Effector memory CD4-positive, alpha-beta T cell (primary cell): ENCODE measurements around the gene DIP2C.

Source experiments
- DNase-seq, 3 donors: peaks; one replicate each; pipeline ENCODE4 v3.0.0-alpha.2; 2020
- H3K27ac ChIP-seq: 2 replicates; pipeline ENCODE4 v1.7.0; 2013; ENCODE audit warnings: mild to moderate bottlenecking, low read length, moderate library complexity; ENCODE audit not compliant: insufficient read depth, poor library complexity, severe bottlenecking
- H3K27me3 ChIP-seq: replicated peaks from 2 replicates; pipeline ENCODE4 v1.7.0; 2013; ENCODE audit warnings: mild to moderate bottlenecking, low read length; ENCODE audit not compliant: insufficient read depth, control insufficient read depth, poor library complexity, severe bottlenecking
- H3K36me3 ChIP-seq: 2 replicates; pipeline ENCODE4 v1.7.0; 2013; ENCODE audit warnings: mild to moderate bottlenecking, low read length, moderate library complexity; ENCODE audit not compliant: control insufficient read depth, insufficient read depth
- H3K4me1 ChIP-seq: 2 replicates; pipeline ENCODE4 v1.7.0; 2013; ENCODE audit warnings: low read length, mild to moderate bottlenecking; ENCODE audit not compliant: control insufficient read depth, insufficient read depth, poor library complexity, severe bottlenecking
- H3K4me3 ChIP-seq: 2 replicates; pipeline ENCODE4 v1.7.0; 2013; ENCODE audit warnings: low read length, low read depth, mild to moderate bottlenecking; ENCODE audit not compliant: insufficient read depth, poor library complexity, severe bottlenecking
- H3K9me3 ChIP-seq: 2 replicates; pipeline ENCODE4 v1.7.0; 2013; ENCODE audit warnings: mild to moderate bottlenecking, low read length, moderate library complexity; ENCODE audit not compliant: control insufficient read depth

Gene DIP2C

DNA sequence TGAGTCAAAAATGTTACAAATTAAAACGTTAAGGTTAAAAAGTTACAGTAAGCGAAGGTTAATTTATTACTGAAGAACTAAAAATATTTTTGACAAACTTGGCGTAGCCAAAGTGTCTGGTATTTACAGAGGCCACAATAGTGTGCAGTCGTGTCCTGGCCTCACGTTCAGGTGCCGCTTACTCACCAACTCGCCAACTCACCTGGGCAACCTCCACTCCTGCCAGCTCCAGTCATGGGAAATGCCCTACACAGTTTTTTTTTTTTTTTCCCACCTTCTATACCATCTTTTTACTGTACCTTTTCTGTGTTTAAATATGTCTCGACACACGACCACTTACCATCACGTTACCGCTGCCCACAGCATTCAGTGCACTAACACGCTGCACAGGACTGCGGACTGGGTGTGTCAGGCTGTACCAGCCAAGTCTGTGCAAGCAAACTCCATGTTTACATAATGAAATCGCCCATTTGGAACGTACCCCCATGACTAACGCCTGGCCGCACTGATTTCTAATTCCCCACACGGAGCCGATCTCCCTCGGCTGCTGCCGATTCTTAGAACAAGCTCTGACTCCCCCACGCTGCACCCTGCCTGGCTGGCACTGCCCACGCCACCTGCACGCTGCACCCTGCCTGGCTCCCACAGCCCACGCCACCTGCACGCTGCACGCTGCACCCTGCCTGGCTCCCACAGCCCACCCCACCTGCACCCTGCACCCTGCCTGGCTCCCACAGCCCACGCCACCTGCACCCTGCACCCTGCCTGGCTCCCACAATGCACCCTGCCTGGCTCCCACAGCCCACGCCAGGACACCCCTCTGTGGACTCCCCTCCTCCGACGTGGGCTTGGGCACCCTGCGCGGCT lies 351.1 kb downstream of the DIP2C start:
- H3K27me3 ChIP-seq, result no peaks in the 10 kb centered on the region
- H3K27ac ChIP-seq, result no peak overlapping the region
- H3K4me1 ChIP-seq, result peaks cover 2% of the 10 kb centered on the region
- H3K9me3 ChIP-seq, result no peaks in the 10 kb centered on the region
- no peak for DNase-seq
- H3K36me3 ChIP-seq, result no peaks in the 10 kb centered on the region
- H3K4me3 ChIP-seq, result no peak overlapping the region

DNA sequence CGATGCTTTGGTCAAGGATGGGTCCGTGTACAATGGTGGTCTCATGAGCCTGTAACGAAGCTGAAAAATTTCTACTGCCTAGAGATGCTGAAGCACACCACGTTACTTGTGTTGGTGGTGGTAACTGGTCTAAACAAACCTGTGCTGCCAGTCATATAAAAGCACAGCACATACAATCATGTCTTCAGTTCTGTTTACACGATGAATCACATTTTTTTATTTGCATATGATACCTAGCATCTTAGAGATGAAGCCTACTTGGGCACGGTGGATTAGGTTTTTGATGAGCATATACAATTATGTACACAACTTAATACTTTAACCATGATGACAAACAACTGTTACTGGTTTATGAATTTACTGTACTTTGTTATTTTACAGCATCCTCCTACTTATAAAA lies 353.2 kb downstream of the DIP2C start:
- no peak for DNase-seq

DNA sequence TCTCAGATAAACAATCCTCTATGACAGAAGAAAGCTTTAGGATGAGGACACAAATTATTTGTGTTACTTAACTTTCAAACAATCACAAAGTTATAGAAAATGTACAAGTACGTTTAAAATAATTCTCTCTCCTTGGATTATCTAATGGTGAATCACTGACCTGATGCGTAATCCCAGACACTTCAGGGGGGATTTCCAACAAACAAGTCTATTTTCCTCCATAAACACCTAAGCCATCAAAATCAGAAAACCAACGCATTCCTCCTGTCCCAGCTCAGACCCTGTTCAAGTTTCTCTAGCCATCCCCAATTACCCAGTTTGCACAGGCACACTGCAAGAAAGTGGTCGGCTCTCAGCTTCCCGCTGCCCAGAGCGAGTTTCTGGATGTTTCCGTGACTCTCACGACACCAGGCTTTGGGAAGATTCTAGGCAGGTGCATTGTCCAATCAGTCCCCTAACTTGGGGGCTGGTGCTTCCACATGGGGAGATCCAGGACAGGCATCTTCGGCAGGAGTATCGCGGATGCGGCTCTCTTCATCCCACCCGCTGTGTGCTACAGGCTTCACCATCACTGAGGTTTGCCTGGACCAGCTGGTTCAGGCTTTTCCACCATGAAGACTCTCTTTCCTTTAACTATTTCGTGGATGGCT lies 354.2 kb downstream of the DIP2C start:
- H3K4me1 ChIP-seq, result peaks cover 9% of the 10 kb centered on the region
- no peak overlapping the region for H3K4me3 ChIP-seq
- H3K27ac ChIP-seq, result no peak overlapping the region
- H3K9me3 ChIP-seq, result no peaks in the 10 kb centered on the region
- H3K27me3 ChIP-seq, result no peaks in the 10 kb centered on the region
- no peaks in the 10 kb centered on the region for H3K36me3 ChIP-seq
- DNase-seq, result no peak

More for the DNA sequence above, 353.2 kb downstream of the DIP2C start:
- H3K9me3 ChIP-seq, result no peaks in the 10 kb centered on the region
- no peak overlapping the region for H3K27ac ChIP-seq
- no peaks in the 10 kb centered on the region for H3K27me3 ChIP-seq
- peaks cover 9% of the 10 kb centered on the region for H3K4me1 ChIP-seq
- H3K36me3 ChIP-seq, result no peaks in the 10 kb centered on the region
- no peak overlapping the region for H3K4me3 ChIP-seq

DNA sequence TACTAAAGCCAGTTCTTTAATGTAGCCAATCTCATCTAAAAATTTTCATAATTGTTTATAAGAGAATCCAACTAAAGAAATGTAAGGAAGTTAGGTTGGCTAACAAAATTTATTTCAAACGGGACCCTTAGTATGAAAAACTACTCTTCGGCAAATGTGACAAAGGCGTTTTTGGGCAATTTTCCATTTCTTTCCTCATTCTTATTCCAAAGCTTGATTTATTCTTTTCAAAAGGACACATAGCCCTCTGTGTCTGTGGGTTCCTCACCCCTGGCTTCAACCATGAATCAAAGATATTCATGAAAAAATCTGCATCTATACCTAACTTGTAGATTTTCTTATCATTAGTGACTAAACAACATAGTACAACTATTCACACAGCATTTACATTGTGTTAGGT lies 358.3 kb downstream of the DIP2C start:
- Histone ChIP-seq H3K4me1 (peaks cover 9% of the 10 kb centered on the region), H3K9me3 (no peaks in the 10 kb centered on the region), H3K36me3 (peaks cover 6% of the 10 kb centered on the region), H3K27ac (no peak overlapping the region), H3K27me3 (no peaks in the 10 kb centered on the region), H3K4me3 (no peak overlapping the region)
- no peak for DNase-seq

DNA sequence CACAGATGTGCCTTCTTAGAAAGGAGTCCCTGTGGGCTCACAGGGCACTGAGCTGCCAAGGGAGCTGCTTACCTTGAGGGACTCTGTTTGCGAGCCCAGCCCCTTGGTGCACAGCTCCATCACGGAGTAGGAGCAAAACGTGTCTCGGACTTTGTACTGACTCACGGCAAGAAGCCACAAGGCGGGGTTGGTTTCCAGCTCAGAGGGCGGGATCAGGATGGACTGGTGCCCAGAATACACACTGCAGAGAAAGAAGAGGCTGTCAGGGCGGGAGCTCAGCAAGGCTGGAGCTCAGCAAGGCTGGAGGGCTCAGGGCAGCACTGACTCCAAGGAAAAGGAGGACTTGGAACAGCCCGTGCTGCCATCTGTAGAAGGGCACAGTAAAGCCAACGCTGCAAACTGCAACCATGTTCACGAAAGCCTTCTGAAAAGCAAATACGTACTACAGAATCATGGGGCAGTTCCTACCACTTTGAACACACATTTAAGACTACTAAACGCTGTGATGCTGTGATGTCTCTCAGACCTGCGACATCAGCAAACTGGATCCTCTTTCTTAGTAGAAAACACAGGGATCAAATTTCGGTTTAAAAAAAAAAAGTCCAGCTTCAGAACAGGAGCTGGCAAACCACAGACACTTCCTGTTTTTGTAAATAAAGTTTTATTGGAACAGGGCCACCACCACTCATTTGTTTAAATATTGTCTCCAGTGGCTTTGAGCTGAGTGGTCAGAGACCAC lies 359.9 kb downstream of the DIP2C start:
- no peaks in the 10 kb centered on the region for H3K9me3 ChIP-seq
- no peaks in the 10 kb centered on the region for H3K27me3 ChIP-seq
- peak overlapping the region; percentile 11 for H3K27ac ChIP-seq
- DNase-seq, result no peak
- H3K4me1 ChIP-seq, result peaks cover 9% of the 10 kb centered on the region
- peaks cover 7% of the 10 kb centered on the region for H3K36me3 ChIP-seq
- H3K4me3 ChIP-seq, result peak overlapping the region; percentile 26

DNA sequence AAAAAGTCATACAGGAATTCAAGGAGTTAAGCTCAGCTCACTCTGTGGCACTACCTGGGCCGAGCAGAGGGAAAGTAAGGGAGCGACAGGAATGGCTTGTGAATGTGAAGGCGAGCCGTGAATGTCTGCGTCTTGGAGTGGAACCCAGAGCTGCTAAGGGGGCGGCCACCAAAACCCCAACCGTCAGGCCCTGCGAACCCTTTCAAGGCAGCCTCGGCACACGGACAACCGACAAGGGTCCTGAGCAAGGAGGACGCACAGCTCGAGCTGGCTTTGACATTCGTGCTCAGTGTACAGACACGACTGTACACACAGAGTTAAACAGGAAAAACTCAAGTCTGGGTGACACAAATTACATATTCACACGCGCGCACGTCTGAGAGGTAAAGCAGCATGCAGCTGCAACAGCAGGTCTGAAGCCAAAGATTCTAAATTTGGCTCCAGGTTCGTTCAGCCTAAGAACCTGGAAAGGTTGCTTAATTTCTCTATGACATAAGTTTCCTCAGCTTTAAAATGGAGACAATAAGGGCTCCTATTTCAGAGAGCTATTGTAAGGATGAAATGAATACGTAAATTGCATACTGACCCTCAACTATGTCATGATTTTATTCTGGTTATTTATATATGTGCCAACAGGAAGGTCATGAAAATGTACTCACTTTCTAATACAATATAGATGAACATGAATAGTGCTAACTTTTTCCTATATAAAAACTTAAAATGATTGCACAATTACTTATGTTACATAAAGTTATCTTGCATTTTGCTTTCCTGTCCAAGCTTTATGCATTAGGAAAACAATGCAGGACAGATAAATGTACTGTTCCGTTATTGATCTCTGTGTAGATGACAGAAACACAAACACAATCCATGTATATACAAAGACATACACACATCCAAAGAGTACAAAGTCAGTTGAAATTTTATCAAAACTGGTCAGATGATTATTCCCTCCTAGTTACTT lies 361.3 kb downstream of the DIP2C start:
- H3K36me3 ChIP-seq, result peaks cover 7% of the 10 kb centered on the region

DNA sequence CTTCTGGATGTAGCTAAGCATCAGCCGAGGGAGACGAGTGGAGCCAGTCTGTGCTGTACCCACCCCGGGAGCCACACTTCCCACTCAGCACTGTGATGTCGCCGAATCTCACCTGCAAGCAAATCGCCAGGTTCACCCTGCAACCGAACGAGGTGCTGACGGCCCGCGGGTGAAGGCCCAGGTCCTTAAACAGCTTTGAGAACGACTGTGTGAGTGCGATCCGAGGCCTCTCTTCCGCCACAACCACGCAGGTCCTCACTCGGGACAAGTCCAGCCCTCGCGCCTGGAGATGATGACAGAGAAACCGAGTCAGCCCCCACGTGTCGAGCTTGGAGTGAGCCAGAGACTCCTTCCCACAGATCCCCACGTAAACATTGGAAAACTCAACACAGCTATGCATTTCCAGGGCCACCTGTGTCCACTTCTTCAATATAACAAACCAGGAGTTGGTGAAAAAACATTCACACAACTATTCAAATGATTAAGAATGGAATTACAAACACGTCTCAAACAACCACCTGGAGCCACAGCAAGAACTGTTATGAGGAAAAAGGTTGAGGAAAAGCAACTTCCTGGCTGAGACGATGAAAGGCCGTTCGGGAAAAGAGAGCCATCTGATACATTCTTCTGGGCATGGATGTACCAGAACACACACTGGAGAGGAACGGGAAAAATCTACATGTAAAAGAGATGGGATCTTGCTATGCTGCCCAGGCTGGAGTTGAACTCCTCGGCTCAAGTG lies 362.4 kb downstream of the DIP2C start:
- no peak overlapping the region for H3K27ac ChIP-seq
- no peak for DNase-seq

More for the DNA sequence above, 361.3 kb downstream of the DIP2C start:
- Histone ChIP-seq H3K27me3 (no peaks in the 10 kb centered on the region), H3K4me1 (peaks cover 9% of the 10 kb centered on the region), H3K9me3 (no peaks in the 10 kb centered on the region), H3K27ac (no peak overlapping the region), H3K4me3 (no peak overlapping the region)
- no peak for DNase-seq

DNA sequence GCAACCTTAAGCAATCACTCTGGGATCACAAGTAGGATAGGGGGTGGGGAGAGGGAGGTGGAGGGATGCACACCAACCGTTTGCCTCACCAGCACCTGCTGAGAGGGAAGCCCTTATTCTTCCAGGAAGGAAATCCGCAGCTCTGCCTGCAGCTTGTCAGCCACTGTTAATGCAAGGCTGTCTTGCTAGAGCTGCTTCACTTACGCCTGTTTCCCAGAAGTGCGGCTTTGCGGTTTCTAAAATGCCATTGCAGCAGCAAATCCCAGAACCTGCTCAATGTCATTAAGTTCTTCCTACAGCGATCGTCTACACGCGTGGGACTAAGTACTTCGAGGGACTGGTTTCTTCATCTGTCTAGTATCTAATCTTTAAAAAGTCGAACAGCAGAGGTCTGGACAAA lies 363.1 kb downstream of the DIP2C start:
- H3K4me1 ChIP-seq, result peaks cover 4% of the 10 kb centered on the region
- no peaks in the 10 kb centered on the region for H3K9me3 ChIP-seq
- no peak overlapping the region for H3K27ac ChIP-seq
- H3K36me3 ChIP-seq, result peaks cover 7% of the 10 kb centered on the region
- H3K4me3 ChIP-seq, result no peak overlapping the region
- no peak for DNase-seq
- no peaks in the 10 kb centered on the region for H3K27me3 ChIP-seq

More for the DNA sequence above, 362.4 kb downstream of the DIP2C start:
- H3K27me3 ChIP-seq, result no peaks in the 10 kb centered on the region
- H3K36me3 ChIP-seq, result peaks cover 7% of the 10 kb centered on the region
- H3K4me1 ChIP-seq, result peaks cover 4% of the 10 kb centered on the region
- H3K4me3 ChIP-seq, result no peak overlapping the region
- H3K9me3 ChIP-seq, result no peaks in the 10 kb centered on the region

DNA sequence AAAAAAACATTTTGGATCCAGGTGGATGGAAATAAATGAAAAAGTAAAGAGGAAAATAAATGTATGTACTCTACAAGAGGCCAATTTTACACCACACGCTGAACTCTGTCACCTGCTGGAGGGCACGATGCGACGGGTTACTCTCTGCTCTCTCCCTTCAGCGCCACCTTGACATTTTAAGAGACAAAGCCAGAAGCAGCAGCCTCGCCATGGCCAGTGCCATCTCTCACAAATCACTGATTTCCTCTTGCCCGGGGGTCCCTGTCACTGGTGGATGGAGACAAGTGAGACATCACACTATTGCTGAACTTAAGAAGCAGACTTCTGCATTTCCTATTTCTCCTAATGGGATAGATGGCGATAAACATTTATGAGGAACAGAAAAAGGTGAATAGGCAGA lies 364.2 kb downstream of the DIP2C start:
- Histone ChIP-seq H3K4me3 (no peak overlapping the region), H3K27me3 (no peaks in the 10 kb centered on the region), H3K9me3 (no peaks in the 10 kb centered on the region), H3K4me1 (peaks cover 4% of the 10 kb centered on the region), H3K27ac (no peak overlapping the region), H3K36me3 (peaks cover 7% of the 10 kb centered on the region)
- DNase-seq, result no peak
